Vagina (tissue), 2 donors: Measurements from ENCODE around the gene CDH15. TPM values are rescaled to one million over a fixed set of nuclear protein-coding genes. Genes with fewer than 3 reads are reported as not detected.
A peak's percentile ranks its signal among the peaks of the same experiment; 100 is the strongest.

ENCODE experiments used
- DNase-seq, 2 donors: peaks; one replicate each; pipeline ENCODE4 v3.0.0-alpha.2; 2017; ENCODE audit errors: extremely low spot score in 2 of 2
- H3K27ac ChIP-seq: fragments of 200-600 bp; sonication (generic); one replicate; pipeline ENCODE4 v1.5.1; 2019
- H3K27me3 ChIP-seq: fragments of 200-600 bp; sonication (generic); one replicate; pipeline ENCODE4 v1.5.1; 2019
- H3K36me3 ChIP-seq, 2 donors: fragments of 200-600 bp; sonication (generic); one replicate each; pipeline ENCODE4 v1.5.1; 2017 to 2019
- H3K4me1 ChIP-seq: fragments of 200-600 bp; sonication (generic); one replicate; pipeline ENCODE4 v1.5.1; 2019
- H3K4me3 ChIP-seq, 2 donors: fragments of 200-600 bp; sonication (generic); 1 replicate in 1 of 2; 2 replicates in 1 of 2; pipeline ENCODE4 v1.5.1; 2016 to 2019
- H3K9me3 ChIP-seq: fragments of 200-600 bp; sonication (generic); one replicate; pipeline ENCODE4 v1.5.1; 2019
- POLR2A ChIP-seq, 2 donors: fragments of 450-650 bp; IDR thresholded peaks; one replicate each; pipeline ENCODE4 v1.6.1; 2017; ENCODE audit warnings: antibody characterized with exemption in 2 of 2, mild to moderate bottlenecking in 2 of 2, moderate library complexity in 2 of 2
- POLR2AphosphoS5 ChIP-seq, 2 donors: sonication (generic); formaldehyde crosslinking; IDR thresholded peaks; one replicate each; pipeline ENCODE4 v1.9.0; 2017; ENCODE audit warnings: antibody characterized with exemption in 2 of 2, mild to moderate bottlenecking in 2 of 2, low read depth in 1 of 2; ENCODE audit not compliant: insufficient read depth in 1 of 2
- intact Hi-C: fragments of 100-400 bp; cut with DNase I; formaldehyde crosslinking; loops from one replicate; pipeline ENCODE4 v1.15.1; 2023
- total RNA-seq: library from RNA; depleted of rRNA; stranded (reverse); fragments of >200 nt; gene quantifications from one replicate; pipeline ENCODE4 v1.2.3, GENCODE V29; 2016
- TF ChIP-seq, protein P1 (sequence below), 3 experiments: fragments of 450-650 bp in 2 of 3; fragments of 200-600 bp in 1 of 3; sonication (generic) in 1 of 3; IDR thresholded peaks; one replicate each; pipeline ENCODE4 v1.5.1; 2017 to 2019; ENCODE audit warnings: antibody characterized with exemption in 3 of 3, mild to moderate bottlenecking in 2 of 3, moderate library complexity in 2 of 3

Gene CDH15
- total RNA-seq, 1 donor from 2014 or later = not detected

DNA sequence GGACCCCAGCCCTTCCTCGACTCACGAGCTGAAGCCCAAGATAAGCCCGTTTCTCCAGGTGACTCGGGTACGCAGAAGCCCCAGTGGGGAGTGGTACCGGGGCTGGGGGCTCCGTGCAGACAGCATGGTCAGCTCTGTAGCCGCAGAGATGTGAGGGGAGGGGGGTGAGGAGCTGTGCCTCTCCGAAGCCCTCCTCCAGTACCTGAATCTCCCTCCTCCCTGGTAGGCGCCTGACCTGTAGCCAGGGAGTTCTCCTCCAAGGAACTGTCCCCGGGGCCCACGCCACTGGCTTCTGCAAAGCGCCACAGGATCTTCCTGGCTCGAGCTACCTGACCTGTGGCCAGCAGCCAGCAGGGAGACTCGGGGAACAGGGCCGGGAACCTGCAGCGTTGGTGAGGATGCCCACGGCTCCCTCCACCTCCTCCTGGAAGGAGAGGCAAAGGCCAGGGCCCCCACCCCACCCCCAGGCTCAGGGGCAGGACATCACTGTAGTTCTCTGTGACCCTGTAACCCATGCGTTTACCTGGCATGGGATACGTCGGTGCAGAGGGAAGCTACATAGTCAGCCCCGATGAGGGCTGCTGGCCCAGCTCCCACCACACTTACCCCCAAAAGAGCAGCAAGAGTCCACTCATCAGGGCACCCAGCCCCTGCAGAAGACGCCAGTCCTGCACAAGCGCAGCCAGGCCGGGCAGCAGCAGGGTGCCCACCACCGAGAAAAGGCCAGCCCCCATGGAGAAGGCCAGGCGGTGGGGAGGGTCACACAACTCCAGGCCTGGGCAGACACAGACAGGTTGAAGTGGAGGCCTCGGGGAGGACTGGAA is 27.1 kb downstream of the CDH15 start:
- Histone ChIP-seq H3K4me1 (peaks cover 21% of the 10 kb centered on the region), H3K36me3 (no peaks in the 10 kb centered on the region), H3K27ac (no peak overlapping the region), H3K4me3 (no peak overlapping the region), H3K9me3 (no peaks in the 10 kb centered on the region), H3K27me3 (no peaks in the 10 kb centered on the region)
- no peak for DNase-seq
- TF ChIP-seq POLR2A (IDR thresholded peaks at IDR 0.05) (no peak), POLR2AphosphoS5 (IDR thresholded peaks at IDR 0.05; ENCODE audit: insufficient read depth in 1 of 2, low read depth in 1 of 2) (no peak)
- TF ChIP-seq, protein P1, sequence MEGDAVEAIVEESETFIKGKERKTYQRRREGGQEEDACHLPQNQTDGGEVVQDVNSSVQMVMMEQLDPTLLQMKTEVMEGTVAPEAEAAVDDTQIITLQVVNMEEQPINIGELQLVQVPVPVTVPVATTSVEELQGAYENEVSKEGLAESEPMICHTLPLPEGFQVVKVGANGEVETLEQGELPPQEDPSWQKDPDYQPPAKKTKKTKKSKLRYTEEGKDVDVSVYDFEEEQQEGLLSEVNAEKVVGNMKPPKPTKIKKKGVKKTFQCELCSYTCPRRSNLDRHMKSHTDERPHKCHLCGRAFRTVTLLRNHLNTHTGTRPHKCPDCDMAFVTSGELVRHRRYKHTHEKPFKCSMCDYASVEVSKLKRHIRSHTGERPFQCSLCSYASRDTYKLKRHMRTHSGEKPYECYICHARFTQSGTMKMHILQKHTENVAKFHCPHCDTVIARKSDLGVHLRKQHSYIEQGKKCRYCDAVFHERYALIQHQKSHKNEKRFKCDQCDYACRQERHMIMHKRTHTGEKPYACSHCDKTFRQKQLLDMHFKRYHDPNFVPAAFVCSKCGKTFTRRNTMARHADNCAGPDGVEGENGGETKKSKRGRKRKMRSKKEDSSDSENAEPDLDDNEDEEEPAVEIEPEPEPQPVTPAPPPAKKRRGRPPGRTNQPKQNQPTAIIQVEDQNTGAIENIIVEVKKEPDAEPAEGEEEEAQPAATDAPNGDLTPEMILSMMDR (IDR thresholded peaks at IDR 0.05) = no peak
- intact Hi-C loops = no loop called here

DNA sequence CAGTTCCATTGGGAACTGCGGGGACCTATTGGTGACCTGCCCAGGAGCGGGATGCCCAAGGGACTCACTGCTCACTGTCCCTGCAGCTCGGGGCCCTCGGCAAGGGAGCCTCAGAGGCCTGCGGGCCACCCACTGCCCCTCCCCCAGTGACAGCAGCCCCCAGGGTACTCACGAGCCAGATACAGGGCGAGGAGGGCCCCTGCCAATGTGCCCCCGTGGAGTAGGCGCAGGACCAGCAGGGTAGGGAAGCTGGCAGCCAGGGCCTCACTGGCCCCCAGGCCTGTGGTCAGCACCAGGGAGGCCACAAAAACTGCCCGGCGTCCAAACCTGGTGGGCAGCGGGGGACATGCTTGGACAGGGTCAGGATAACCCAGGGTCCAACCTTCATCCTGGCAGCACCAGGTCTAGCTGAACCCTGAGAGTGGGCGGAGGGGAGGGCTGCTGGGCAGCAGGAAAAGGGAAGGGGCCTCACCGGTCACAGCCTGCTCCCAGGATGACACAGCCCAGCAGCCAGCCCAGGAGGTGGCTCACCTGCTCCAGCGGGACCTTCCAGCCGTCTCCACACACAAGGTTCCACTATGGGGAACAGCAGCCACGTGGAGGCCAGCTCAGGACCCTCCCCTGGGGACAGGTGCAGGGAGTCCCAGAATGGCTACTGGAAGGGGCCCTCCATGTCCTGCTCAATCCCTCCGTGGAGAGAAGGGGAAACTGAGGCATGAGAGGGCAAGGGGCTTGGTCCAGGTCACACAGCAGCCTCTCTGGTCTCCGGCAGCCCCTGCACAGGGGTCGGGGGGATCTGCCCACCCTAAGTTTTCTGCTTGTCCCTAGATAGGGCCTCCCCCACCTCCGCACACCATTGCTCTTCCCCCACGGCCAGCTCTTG is 27.9 kb downstream of the CDH15 start:
- Histone ChIP-seq H3K4me1 (peaks cover 21% of the 10 kb centered on the region), H3K4me3 (no peak overlapping the region), H3K9me3 (no peaks in the 10 kb centered on the region), H3K27ac (no peak overlapping the region), H3K36me3 (no peaks in the 10 kb centered on the region), H3K27me3 (no peaks in the 10 kb centered on the region)
- TF ChIP-seq POLR2AphosphoS5 (IDR thresholded peaks at IDR 0.05; ENCODE audit: insufficient read depth in 1 of 2, low read depth in 1 of 2) (no peak), POLR2A (IDR thresholded peaks at IDR 0.05) (no peak)
- TF ChIP-seq, protein P1 (IDR thresholded peaks at IDR 0.05) = no peak
- DNase-seq = no peak
- intact Hi-C loops = no loop called here

DNA sequence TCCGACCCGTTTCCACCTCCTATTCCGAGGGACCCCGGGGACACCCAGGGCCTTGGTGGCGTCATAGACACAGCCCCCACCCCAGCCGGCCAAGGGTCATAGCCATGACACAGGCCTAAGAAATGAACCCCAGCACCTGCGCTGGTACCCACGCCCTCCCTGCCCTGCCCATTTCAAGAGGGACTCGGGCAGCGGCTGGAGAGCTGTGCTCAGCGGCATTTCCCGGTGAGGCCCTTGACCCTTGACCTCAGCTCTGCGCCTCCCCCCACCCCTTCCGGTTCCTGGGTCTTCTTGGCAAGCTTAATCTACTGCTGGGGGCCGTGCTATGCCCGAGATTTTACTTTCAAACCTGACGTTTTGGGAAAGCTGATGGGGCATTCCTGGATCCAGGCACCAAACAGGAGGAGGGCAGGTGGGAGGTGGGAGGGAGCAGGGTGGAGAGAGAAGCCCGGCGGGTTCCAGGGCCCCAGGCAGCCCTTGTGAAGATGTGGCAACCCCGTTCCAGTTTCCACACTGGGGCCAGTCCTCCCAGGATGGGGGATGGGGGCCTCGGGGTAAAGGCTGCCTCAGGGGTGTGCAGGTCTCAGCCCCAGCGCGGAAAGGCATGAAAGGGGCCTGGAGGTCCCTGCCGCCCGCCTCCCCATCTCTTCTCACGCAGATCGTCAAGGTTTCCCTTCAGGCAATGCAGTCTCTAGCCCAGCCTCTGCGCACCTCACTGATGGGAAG is 28.7 kb downstream of the CDH15 start, which contains the start of gene SLC22A31:
TSS of gene SLC22A31 (minus strand) at position 414 of the 726 bp plus-strand sequence. CDS start at position 378, 36 bp downstream.
- no peak for TF ChIP-seq POLR2AphosphoS5 (IDR thresholded peaks at IDR 0.05; ENCODE audit: insufficient read depth in 1 of 2, low read depth in 1 of 2)
- TF ChIP-seq, protein P1 (IDR thresholded peaks at IDR 0.05) = no peak
- TF ChIP-seq POLR2A (IDR thresholded peaks at IDR 0.05) = no peak
- H3K9me3 ChIP-seq = no peaks in the 10 kb centered on the region
- H3K36me3 ChIP-seq = no peaks in the 10 kb centered on the region
- H3K27ac ChIP-seq = no peak within 1 kb of the TSS
- intact Hi-C loops = no loop called here
- no peaks in the 10 kb centered on the region for H3K27me3 ChIP-seq
- peak within 1 kb of the TSS; percentile 7 to 39 for H3K4me3 ChIP-seq
- no peak for DNase-seq
- H3K4me1 ChIP-seq = peaks cover 21% of the 10 kb centered on the region

DNA sequence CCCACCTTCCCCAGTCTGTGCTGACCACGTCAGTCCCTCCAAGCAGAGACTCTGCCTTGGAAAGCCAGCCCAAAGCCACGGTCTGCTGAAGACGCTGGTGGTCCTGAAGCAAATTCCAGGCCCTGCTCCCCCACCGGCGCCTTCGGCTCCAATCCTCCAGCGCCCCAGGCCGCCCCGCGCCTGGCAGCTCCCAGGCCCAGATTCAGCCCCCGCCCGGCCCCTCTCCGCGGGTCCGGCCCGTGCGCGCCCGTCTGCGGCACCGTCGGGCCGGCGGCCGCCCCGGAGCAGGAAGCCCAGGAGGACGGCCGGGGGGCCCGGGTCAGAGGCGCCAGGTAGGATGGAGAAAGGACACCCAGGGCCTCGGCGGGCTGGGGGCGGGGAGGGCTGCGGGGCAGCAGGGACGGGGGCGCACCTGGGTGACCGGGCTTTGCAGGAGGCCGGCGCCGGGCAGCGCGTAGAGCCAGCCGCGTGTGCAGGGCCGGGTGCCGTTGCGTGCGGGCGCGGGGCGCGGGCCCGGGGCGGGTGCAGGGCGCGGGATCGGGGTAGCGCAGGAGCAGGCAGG is 29.4 kb downstream of the CDH15 start:
- peak overlapping the region; percentile 7 to 39 for H3K4me3 ChIP-seq
- no peak for TF ChIP-seq POLR2A (IDR thresholded peaks at IDR 0.05)
- TF ChIP-seq POLR2AphosphoS5 (IDR thresholded peaks at IDR 0.05; ENCODE audit: insufficient read depth in 1 of 2, low read depth in 1 of 2) = no peak
- TF ChIP-seq, protein P1 (IDR thresholded peaks at IDR 0.05) = no peak
- H3K27ac ChIP-seq = no peak overlapping the region
- H3K4me1 ChIP-seq = peaks cover 21% of the 10 kb centered on the region
- no peaks in the 10 kb centered on the region for H3K36me3 ChIP-seq
- no peak for DNase-seq
- H3K9me3 ChIP-seq = no peaks in the 10 kb centered on the region
- no peaks in the 10 kb centered on the region for H3K27me3 ChIP-seq
- intact Hi-C loops = no loop called here
